HG03064 (cell line): Measurements from ENCODE around the gene PCDHGB4.
"Not testable (repeated sequence)": the region's sequence is repeated elsewhere in the genome, so short reads cannot be mapped to it uniquely, and the experiment has no call there.

Experiments used
- ATAC-seq: cut with Tn5 transposase; IDR thresholded peaks from one replicate; pipeline ENCODE4 v1.9.1; 2021; ENCODE audit warnings: low read depth; ENCODE audit not compliant: unreplicated experiment

Gene PCDHGB4

GRCh38 chr5:141422742-141423291 lies 35.3 kb downstream of the PCDHGB4 start:
- ATAC-seq, result no peak

DNA sequence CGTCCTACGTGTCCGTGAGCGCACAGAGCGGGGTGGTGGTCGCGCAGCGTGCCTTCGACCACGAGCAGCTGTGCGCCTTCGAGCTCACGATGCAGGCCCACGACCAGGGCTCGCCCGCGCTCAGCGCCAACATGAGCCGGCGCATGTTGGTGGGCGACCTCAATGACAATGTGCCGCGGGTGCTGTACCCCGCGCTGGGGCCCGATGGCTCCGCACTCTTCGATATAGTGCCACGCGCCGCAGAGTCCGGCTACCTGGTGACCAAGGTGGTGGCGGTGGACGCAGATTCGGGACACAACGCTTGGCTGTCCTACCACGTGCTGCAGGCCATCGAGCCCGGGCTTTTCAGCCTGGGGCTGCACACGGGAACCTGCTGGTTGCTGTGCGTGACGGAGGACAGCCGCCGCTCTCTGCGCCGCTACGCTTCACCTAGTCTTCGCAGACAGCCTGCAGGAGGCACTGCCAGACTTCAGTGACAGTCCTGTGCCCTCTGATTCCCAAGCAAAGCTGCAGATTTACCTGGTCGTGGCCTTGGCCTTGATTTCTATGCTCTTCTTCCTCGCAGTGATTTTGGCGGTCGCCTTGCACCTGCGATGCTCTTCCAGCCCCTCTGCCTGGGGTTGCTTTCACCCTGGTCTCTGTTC lies 40.4 kb downstream of the PCDHGB4 start:
- ATAC-seq, result no peak

GRCh38 chr5:141430332-141431113 lies 43.0 kb downstream of the PCDHGB4 start, which contains the start of gene PCDHGA12:
Gene PCDHGA12 (plus strand): TSS chr5:141430507. CDS start chr5:141430760, 253 bp downstream.
- ATAC-seq, result peak; percentile 95

GRCh38 chr5:141431286-141431685 lies 43.8 kb downstream of the PCDHGB4 start:
- ATAC-seq, result no peak

DNA sequence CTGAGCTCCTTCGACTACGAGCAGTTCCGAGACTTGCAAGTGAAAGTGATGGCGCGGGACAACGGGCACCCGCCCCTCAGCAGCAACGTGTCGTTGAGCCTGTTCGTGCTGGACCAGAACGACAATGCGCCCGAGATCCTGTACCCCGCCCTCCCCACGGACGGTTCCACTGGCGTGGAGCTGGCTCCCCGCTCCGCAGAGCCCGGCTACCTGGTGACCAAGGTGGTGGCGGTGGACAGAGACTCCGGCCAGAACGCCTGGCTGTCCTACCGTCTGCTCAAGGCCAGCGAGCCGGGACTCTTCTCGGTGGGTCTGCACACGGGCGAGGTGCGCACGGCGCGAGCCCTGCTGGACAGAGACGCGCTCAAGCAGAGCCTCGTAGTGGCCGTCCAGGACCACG lies 44.8 kb downstream of the PCDHGB4 start:
- not testable (repeated sequence) for ATAC-seq

- ATAC-seq, result not testable (repeated sequence)
Observed at GRCh38 chr5:141432726-141433125, 45.2 kb downstream of the PCDHGB4 start.

DNA sequence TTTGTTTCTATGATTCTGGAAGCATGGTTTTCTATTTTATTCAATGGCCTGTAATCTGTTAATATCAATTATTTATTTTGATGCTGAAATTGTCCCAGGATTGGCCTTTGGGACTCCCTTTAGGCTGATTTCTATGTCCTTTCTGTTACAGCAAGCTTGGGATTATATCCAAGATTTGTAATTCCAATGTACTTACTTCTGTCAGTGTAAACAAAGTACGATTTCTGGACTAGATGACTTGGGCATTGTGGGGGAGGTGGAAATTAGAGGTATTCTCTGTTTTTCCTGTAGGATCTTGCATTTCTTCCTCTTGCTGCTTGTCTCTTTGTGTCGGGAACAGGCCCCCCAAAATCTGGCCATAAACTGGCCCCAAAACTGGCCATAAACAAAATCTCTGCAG lies 46.5 kb downstream of the PCDHGB4 start:
- no peak for ATAC-seq

GRCh38 chr5:141437221-141437620 lies 49.7 kb downstream of the PCDHGB4 start:
- ATAC-seq, result no peak

GRCh38 chr5:141439411-141440141 lies 52.1 kb downstream of the PCDHGB4 start:
- no peak for ATAC-seq
